SK-N-SH treated with all-trans-retinoic acid at 6 μM for 48 hours (cell line): ENCODE data around the gene RFC2.
A peak's percentile ranks its signal among the peaks of the same experiment; 100 is the strongest.
"Not testable (repeated sequence)": the region's sequence is repeated elsewhere in the genome, so short reads cannot be mapped to it uniquely, and the experiment has no call there.

Source experiments
- ATAC-seq: fragments of 200-7000 bp; cut with Tn5 transposase; 3 replicates; pipeline ENCODE4 v1.9.1; 2020; ENCODE audit warnings: mild to moderate bottlenecking, moderate library complexity
- BACH2 ChIP-seq: fragments of 250-450 bp; sonication (Bioruptor Pico); IDR thresholded peaks from 2 replicates; pipeline ENCODE4 v1.9.0; 2021; ENCODE audit warnings: mild to moderate bottlenecking, borderline replicate concordance
- CSDC2 ChIP-seq: fragments of 250-450 bp; sonication (Bioruptor Pico); IDR thresholded peaks from 2 replicates; pipeline ENCODE4 v1.5.0; 2020; ENCODE audit warnings: mild to moderate bottlenecking, moderate library complexity
- GLIS3 ChIP-seq: fragments of 250-450 bp; sonication (Bioruptor Pico); IDR thresholded peaks from 2 replicates; pipeline ENCODE4 v1.5.0; 2020; ENCODE audit warnings: mild to moderate bottlenecking, moderate library complexity
- OSR1 ChIP-seq: fragments of 250-450 bp; sonication (Bioruptor Pico); IDR thresholded peaks from 2 replicates; pipeline ENCODE4 v1.8.0; 2022; ENCODE audit warnings: moderate library complexity, mild to moderate bottlenecking, inconsistent platforms
- PATZ1 ChIP-seq: fragments of 250-450 bp; sonication (Bioruptor Pico); IDR thresholded peaks from 2 replicates; pipeline ENCODE4 v1.8.0; 2020; ENCODE audit warnings: mild to moderate bottlenecking, moderate library complexity, borderline replicate concordance
- PPARA ChIP-seq: fragments of 250-450 bp; sonication (Bioruptor Pico); IDR thresholded peaks from 2 replicates; pipeline ENCODE4 v1.5.0; 2020; ENCODE audit warnings: mild to moderate bottlenecking, borderline replicate concordance
- RARB ChIP-seq: fragments of 250-450 bp; sonication (Bioruptor Pico); IDR thresholded peaks from 2 replicates; pipeline ENCODE4 v1.8.0; 2021; ENCODE audit warnings: mild to moderate bottlenecking, moderate library complexity
- SNAI2 ChIP-seq: fragments of 250-450 bp; sonication (Bioruptor Pico); IDR thresholded peaks from 2 replicates; pipeline ENCODE4 v1.5.0; 2020; ENCODE audit warnings: mild to moderate bottlenecking, moderate library complexity
- TCF4 ChIP-seq: fragments of 250-450 bp; sonication (Bioruptor Pico); IDR thresholded peaks from 2 replicates; pipeline ENCODE4 v1.8.0; 2021; ENCODE audit warnings: mild to moderate bottlenecking, moderate library complexity, borderline replicate concordance
- ZC3H10 ChIP-seq: fragments of 250-450 bp; sonication (Bioruptor Pico); IDR thresholded peaks from 2 replicates; pipeline ENCODE4 v1.5.1; 2021; ENCODE audit warnings: mild to moderate bottlenecking, moderate library complexity
- ZFP3 ChIP-seq: fragments of 250-450 bp; sonication (Bioruptor Pico); IDR thresholded peaks from 2 replicates; pipeline ENCODE4 v1.5.0; 2020; ENCODE audit warnings: mild to moderate bottlenecking, moderate library complexity
- ZFP30 ChIP-seq: fragments of 450-650 bp; formaldehyde crosslinking; IDR thresholded peaks from 2 replicates; pipeline ENCODE4 v1.5.0; 2022; ENCODE audit warnings: mild to moderate bottlenecking, moderate library complexity
- ZNF565 ChIP-seq: fragments of 450-650 bp; formaldehyde crosslinking; conservative IDR thresholded peaks from 2 replicates; pipeline ENCODE4 v1.5.0; 2020; ENCODE audit warnings: low read depth, mild to moderate bottlenecking, moderate library complexity
- ZNF70 ChIP-seq: fragments of 450-650 bp; formaldehyde crosslinking; IDR thresholded peaks from 2 replicates; pipeline ENCODE4 v1.5.0; 2020; ENCODE audit warnings: mild to moderate bottlenecking, moderate library complexity
- ZNF8 ChIP-seq: fragments of 450-650 bp; formaldehyde crosslinking; IDR thresholded peaks from 2 replicates; pipeline ENCODE4 v1.5.0; 2020; ENCODE audit warnings: mild to moderate bottlenecking, moderate library complexity
- TF ChIP-seq, protein P1 (sequence below): fragments of 250-450 bp; sonication (Bioruptor Pico); IDR thresholded peaks from 2 replicates; pipeline ENCODE4 v1.5.1; 2021; ENCODE audit warnings: mild to moderate bottlenecking, moderate library complexity
- TF ChIP-seq, protein P2 (sequence below): fragments of 250-450 bp; sonication (Bioruptor Pico); IDR thresholded peaks from 2 replicates; pipeline ENCODE4 v1.5.0; 2020; ENCODE audit warnings: mild to moderate bottlenecking, moderate library complexity
- TF ChIP-seq, protein P3 (sequence below): fragments of 250-450 bp; sonication (Bioruptor Pico); IDR thresholded peaks from 2 replicates; pipeline ENCODE4 v1.5.1; 2020; ENCODE audit warnings: low read depth, mild to moderate bottlenecking, moderate library complexity

RFC2 gene

GRCh38 chr7:74207586-74207985 is 46.6 kb downstream of the RFC2 start:
- no peak for TF ChIP-seq RARB (CRISPR knock-in tag)
- no peak for TF ChIP-seq OSR1 (CRISPR knock-in tag)
- TF ChIP-seq PPARA = no peak
- TF ChIP-seq TCF4 (CRISPR knock-in tag) = no peak
- TF ChIP-seq, protein P1, sequence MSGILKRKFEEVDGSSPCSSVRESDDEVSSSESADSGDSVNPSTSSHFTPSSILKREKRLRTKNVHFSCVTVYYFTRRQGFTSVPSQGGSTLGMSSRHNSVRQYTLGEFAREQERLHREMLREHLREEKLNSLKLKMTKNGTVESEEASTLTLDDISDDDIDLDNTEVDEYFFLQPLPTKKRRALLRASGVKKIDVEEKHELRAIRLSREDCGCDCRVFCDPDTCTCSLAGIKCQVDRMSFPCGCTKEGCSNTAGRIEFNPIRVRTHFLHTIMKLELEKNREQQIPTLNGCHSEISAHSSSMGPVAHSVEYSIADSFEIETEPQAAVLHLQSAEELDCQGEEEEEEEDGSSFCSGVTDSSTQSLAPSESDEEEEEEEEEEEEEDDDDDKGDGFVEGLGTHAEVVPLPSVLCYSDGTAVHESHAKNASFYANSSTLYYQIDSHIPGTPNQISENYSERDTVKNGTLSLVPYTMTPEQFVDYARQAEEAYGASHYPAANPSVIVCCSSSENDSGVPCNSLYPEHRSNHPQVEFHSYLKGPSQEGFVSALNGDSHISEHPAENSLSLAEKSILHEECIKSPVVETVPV (CRISPR knock-in tag) = no peak
- no peak for TF ChIP-seq BACH2 (CRISPR knock-in tag)
- no peak for TF ChIP-seq ZNF70 (CRISPR knock-in tag)
- ATAC-seq = no peak

- ATAC-seq = peak; percentile 80
- TF ChIP-seq SNAI2 (CRISPR knock-in tag) (0 out of 2 replicates have a peak, but pooled peaks have one; percentile 17), PPARA (no peak), OSR1 (CRISPR knock-in tag) (no peak), ZC3H10 (CRISPR knock-in tag) (no peak), GLIS3 (CRISPR knock-in tag) (no peak), CSDC2 (CRISPR knock-in tag) (0 out of 2 replicates have a peak, but pooled peaks have one; percentile 18), ZNF8 (CRISPR knock-in tag) (no peak), PATZ1 (no peak), ZFP30 (CRISPR knock-in tag) (no peak), ZFP3 (CRISPR knock-in tag) (peak; percentile 48; the same call in 1 of the 2 replicates)
- TF ChIP-seq, protein P2, sequence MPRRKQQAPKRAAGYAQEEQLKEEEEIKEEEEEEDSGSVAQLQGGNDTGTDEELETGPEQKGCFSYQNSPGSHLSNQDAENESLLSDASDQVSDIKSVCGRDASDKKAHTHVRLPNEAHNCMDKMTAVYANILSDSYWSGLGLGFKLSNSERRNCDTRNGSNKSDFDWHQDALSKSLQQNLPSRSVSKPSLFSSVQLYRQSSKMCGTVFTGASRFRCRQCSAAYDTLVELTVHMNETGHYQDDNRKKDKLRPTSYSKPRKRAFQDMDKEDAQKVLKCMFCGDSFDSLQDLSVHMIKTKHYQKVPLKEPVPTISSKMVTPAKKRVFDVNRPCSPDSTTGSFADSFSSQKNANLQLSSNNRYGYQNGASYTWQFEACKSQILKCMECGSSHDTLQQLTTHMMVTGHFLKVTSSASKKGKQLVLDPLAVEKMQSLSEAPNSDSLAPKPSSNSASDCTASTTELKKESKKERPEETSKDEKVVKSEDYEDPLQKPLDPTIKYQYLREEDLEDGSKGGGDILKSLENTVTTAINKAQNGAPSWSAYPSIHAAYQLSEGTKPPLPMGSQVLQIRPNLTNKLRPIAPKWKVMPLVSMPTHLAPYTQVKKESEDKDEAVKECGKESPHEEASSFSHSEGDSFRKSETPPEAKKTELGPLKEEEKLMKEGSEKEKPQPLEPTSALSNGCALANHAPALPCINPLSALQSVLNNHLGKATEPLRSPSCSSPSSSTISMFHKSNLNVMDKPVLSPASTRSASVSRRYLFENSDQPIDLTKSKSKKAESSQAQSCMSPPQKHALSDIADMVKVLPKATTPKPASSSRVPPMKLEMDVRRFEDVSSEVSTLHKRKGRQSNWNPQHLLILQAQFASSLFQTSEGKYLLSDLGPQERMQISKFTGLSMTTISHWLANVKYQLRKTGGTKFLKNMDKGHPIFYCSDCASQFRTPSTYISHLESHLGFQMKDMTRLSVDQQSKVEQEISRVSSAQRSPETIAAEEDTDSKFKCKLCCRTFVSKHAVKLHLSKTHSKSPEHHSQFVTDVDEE (CRISPR knock-in tag) = no peak
- TF ChIP-seq, protein P1 (CRISPR knock-in tag) = no peak
- TF ChIP-seq, all 23 proteins: peak for 3
Observed at GRCh38 chr7:74206589-74207120, 47.5 kb downstream of the RFC2 start.

DNA sequence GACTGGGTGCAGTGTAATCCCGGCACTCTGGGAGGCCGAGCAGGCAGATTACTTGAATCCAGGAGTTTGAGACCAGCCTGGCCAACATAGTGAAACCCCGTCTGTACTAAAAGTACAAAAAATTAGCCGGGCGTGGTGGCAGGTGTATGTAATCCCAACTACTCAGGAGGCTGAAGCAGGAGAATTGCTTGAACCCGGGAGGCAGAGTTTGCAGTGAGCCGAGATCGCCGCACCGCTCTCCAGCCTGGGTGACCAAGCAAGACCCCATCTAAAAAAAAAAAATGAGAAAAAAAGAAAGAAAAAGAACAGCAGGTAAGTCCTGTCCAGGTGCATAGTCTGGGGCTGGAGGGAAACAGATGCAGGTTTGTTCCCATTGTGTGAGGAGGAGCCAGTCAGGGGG is 48.1 kb downstream of the RFC2 start:
- ATAC-seq = not testable (repeated sequence)

DNA sequence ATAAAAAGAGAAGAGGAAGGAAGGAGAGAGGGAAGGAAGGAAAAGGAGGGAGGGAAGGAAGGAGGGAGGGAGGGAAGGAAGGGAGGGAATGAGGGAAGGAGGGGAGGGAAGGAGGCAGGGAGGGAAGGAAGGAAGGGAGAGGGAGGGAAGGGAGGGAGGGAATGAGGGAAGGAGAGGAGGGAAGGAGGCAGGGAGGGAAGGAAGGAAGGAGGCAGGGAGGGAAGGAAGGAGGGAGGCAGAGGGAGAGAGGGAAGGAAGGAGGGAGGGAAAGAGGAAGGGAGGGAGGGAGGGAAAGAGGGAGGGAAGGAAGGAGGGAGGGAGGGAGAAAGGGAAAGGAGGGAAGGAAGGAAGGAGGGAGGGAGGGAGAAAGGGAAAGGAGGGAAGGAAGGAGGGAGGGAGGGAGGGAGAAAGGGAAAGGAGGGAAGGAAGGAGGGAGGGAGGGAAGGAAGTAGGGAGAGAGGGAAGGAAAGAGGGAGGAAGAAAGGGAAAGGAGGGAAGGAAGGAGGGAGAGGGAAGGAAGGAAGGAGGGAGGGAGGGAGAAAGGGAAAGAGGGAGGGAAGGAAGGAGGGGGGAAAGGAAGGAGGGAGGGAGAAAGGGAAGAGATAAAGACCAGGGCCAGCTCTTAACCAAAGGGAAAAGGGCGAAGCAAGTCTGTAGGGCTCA is 50.1 kb downstream of the RFC2 start:
- TF ChIP-seq TCF4 (CRISPR knock-in tag) (no peak), ZNF565 (CRISPR knock-in tag) (no peak), OSR1 (CRISPR knock-in tag) (no peak)
- TF ChIP-seq, protein P3, sequence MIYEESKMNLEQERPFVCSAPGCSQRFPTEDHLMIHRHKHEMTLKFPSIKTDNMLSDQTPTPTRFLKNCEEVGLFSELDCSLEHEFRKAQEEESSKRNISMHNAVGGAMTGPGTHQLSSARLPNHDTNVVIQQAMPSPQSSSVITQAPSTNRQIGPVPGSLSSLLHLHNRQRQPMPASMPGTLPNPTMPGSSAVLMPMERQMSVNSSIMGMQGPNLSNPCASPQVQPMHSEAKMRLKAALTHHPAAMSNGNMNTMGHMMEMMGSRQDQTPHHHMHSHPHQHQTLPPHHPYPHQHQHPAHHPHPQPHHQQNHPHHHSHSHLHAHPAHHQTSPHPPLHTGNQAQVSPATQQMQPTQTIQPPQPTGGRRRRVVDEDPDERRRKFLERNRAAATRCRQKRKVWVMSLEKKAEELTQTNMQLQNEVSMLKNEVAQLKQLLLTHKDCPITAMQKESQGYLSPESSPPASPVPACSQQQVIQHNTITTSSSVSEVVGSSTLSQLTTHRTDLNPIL (CRISPR knock-in tag) = no peak
- no peak for ATAC-seq
